HEK293T (cell line): Measurements from ENCODE around the gene B9D2.

Source experiments
- CTCF ChIA-PET: fragments of 350-600 bp; formaldehyde crosslinking; extraction: SDS; loops from one replicate; lab custom pipeline; 2021; ENCODE audit warnings: antibody characterized with exemption, inconsistent platforms; lab: Yijun Ruan, JAX
- POLR2A ChIA-PET: fragments of 350-600 bp; formaldehyde crosslinking; extraction: SDS; loops from one replicate; lab custom pipeline; 2020; ENCODE audit warnings: antibody characterized with exemption, inconsistent platforms; lab: Yijun Ruan, JAX
- DNase-seq: peaks from one replicate; pipeline ENCODE4 v3.0.0; 2012; ENCODE audit warnings: mixed read lengths; ENCODE audit errors: extremely low spot score
- ARNT ChIP-seq: fragments of 450-650 bp; IDR thresholded peaks from 2 replicates; pipeline ENCODE4 v1.6.1; 2017; ENCODE audit warnings: mild to moderate bottlenecking
- BHLHE40 ChIP-seq: fragments of 450-650 bp; IDR thresholded peaks from 2 replicates; pipeline ENCODE4 v1.6.1; 2016; ENCODE audit warnings: mild to moderate bottlenecking, moderate library complexity, borderline replicate concordance
- CTBP1 ChIP-seq: fragments of 450-650 bp; IDR thresholded peaks from 2 replicates; pipeline ENCODE4 v1.6.1; 2016; ENCODE audit warnings: borderline replicate concordance
- ELF4 ChIP-seq: fragments of 450-650 bp; IDR thresholded peaks from 2 replicates; pipeline ENCODE4 v1.6.1; 2017; ENCODE audit warnings: antibody characterized with exemption
- FOXA1 ChIP-seq: fragments of 450-650 bp; IDR thresholded peaks from 2 replicates; pipeline ENCODE4 v1.6.1; 2016; ENCODE audit warnings: mild to moderate bottlenecking
- FOXK2 ChIP-seq: fragments of 450-650 bp; IDR thresholded peaks from 2 replicates; pipeline ENCODE4 v1.6.1; 2016; ENCODE audit warnings: mild to moderate bottlenecking
- FOXM1 ChIP-seq: fragments of 450-650 bp; IDR thresholded peaks from 2 replicates; pipeline ENCODE4 v1.6.1; 2017; ENCODE audit warnings: mild to moderate bottlenecking, borderline replicate concordance
- HDGF ChIP-seq: fragments of 450-650 bp; IDR thresholded peaks from 2 replicates; pipeline ENCODE4 v1.6.1; 2017; ENCODE audit warnings: antibody characterized with exemption, borderline replicate concordance
- L3MBTL2 ChIP-seq: fragments of 450-650 bp; conservative IDR thresholded peaks from 2 replicates; pipeline ENCODE4 v1.6.1; 2016; ENCODE audit warnings: mild to moderate bottlenecking
- LEF1 ChIP-seq: fragments of 450-650 bp; IDR thresholded peaks from 2 replicates; pipeline ENCODE4 v1.6.1; 2017; ENCODE audit warnings: mild to moderate bottlenecking, borderline replicate concordance
- NFRKB ChIP-seq: fragments of 450-650 bp; IDR thresholded peaks from 2 replicates; pipeline ENCODE4 v1.6.1; 2016; ENCODE audit warnings: mild to moderate bottlenecking, moderate library complexity
- SP1 ChIP-seq: fragments of 450-650 bp; IDR thresholded peaks from 2 replicates; pipeline ENCODE4 v1.6.1; 2017
- SUZ12 ChIP-seq: fragments of 450-650 bp; IDR thresholded peaks from 2 replicates; pipeline ENCODE4 v1.6.1; 2016; ENCODE audit warnings: mild to moderate bottlenecking
- TARDBP ChIP-seq: fragments of 450-650 bp; IDR thresholded peaks from 2 replicates; pipeline ENCODE4 v1.6.1; 2016
- ZNF384 ChIP-seq: fragments of 450-650 bp; IDR thresholded peaks from 2 replicates; pipeline ENCODE4 v1.6.1; 2016
- TF ChIP-seq, protein P1 (sequence below): fragments of 450-650 bp; IDR thresholded peaks from 2 replicates; pipeline ENCODE4 v1.6.1; 2016

The B9D2 gene

DNA sequence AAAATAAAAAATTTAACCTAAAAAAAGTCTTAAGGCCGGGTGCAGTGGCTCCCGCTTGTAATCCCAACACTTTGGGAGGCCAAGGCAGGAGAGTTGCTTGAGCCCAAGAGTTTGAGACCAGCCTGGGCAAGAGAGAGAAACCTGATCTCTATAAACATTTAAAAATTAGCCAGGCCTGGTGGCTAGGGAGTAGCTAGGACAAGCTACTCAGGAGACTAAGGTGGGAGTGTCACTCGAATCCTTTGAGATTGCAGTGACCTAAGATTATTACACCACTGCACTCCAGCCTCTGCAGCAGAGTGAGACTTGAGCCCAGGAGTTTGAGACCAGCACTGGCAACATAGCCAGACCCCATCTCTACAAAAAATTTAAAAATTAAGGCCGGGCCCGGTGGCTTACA lies 52.9 kb downstream of the B9D2 start:
- POLR2A ChIA-PET, result interaction anchor here (0.6 to 2.1 kb wide), 4 partner anchors 41 to 53 kb away, joined by 3 to 5 read pairs (median 4); partner anchors contain the start of genes B9D2 and HNRNPUL1
- DNase-seq, result no peak
- CTCF ChIA-PET, result no interaction called here
- TF ChIP-seq HDGF (no peak), BHLHE40 (no peak), FOXK2 (no peak), FOXM1 (no peak), CTBP1 (no peak), L3MBTL2 (no peak), ELF4 (no peak), ZNF384 (no peak), TARDBP (no peak), SUZ12 (no peak), ARNT (no peak), SP1 (no peak)
- TF ChIP-seq, protein P1, sequence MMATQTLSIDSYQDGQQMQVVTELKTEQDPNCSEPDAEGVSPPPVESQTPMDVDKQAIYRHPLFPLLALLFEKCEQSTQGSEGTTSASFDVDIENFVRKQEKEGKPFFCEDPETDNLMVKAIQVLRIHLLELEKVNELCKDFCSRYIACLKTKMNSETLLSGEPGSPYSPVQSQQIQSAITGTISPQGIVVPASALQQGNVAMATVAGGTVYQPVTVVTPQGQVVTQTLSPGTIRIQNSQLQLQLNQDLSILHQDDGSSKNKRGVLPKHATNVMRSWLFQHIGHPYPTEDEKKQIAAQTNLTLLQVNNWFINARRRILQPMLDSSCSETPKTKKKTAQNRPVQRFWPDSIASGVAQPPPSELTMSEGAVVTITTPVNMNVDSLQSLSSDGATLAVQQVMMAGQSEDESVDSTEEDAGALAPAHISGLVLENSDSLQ, result no peak

DNA sequence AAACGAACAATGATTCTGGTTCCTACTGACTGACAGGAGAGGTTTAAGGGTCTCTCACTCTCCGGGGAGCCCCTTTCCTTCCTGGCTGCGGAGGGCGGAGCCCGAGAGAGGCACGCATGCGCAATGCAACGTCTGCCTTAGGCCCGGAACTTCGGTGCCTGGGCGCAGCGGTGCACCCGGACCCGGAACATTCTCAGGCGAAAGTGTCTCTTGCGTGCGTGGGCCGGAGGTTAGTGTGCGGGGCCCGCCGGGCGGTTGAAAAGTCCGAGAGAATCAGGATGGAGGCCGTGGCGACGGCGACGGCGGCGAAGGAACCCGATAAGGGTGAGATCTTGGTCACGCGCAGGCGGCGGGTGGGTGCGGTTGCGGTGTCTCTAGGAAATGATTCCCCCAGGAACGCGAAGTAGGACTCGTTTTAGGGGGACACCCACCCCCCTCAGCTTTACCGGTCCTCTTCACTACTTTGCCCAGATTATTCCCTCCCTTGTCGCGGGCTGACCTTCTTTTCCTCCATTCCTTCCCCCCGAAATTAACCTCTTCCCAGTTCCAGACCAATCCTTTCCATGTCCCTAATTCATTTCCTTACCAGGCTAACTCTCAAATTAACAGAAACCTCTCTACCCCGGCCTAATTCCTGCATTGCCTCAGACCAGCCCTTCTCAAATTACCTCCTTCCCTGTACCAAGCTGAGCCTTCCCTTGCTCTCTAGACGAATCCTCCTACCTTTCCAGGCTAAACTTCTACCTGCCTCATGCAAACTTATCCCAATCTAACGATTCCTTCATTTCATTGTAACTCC lies 53.7 kb downstream of the B9D2 start, which contains the start of gene CCDC97:
CCDC97 (plus strand) TSS at position 140 of the 799 bp plus-strand sequence; CDS start at position 279, 139 bp downstream.
- POLR2A ChIA-PET, result interaction anchor here (1.0 to 2.1 kb wide), 4 partner anchors 42 to 129 kb away, joined by 3 to 5 read pairs (median 4); partner anchors contain the start of genes DMAC2 and HNRNPUL1
- DNase-seq, result peak; percentile 91
- TF ChIP-seq ZNF384 (no peak), ELF4 (peak; percentile 50; the same call in 1 of the 2 replicates), ARNT (no peak), SP1 (no peak), NFRKB (no peak), HDGF (no peak), SUZ12 (no peak), TARDBP (peak; percentile 88), FOXA1 (no peak), BHLHE40 (no peak), LEF1 (no peak), L3MBTL2 (peak; percentile 34), FOXK2 (no peak), CTBP1 (peak; percentile 72; the same call in 1 of the 2 replicates), FOXM1 (peak; percentile 8; the same call in 1 of the 2 replicates)
- TF ChIP-seq, protein P1, result peak; percentile 74
- CTCF ChIA-PET, result no interaction called here

DNA sequence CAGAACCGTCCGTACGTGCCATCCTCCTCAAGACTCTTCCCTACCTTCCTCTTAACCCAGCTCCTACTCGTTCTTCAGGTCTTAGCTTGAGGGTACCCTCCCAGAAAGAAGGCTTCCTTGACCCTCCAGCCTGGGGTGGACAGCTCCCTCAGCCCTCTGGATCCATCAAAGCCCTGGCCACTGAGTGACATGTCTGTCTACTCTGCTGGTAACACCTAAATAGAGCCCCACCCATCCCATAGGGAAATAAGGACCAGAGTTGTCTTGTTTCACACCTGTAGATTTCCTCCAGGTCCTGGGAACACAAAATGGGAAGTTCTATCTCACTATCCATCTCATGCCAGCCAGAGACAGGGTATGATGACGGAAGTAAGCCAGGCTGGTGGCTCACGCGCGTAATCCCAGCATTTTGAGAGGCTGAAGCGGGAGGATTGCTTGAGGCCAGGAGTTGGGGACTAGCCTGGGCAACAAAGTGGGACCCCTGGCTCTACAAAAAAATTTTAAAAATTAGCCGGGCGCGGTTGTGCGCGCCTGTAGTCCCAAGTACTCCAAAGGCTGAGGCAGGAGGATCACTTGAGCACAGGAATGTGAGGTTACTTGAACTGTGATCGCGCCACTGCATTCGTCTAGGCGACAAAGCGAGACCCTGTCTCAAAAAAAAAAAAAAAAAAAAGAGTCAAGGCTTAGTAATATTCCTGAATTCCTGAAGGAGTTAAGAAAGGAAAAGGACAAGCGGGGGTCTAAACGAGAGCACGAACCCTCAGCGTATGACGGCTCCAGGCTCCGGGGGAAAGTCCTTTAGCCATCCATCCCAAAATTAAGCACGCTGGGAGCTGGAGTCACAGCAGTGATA lies 54.5 kb downstream of the B9D2 start:
- no peak for DNase-seq
- no peak for TF ChIP-seq FOXA1
- TF ChIP-seq NFRKB, result no peak
- no peak for TF ChIP-seq SP1
- TF ChIP-seq ZNF384, result no peak; the same call in 1 of the 2 replicates
- no peak for TF ChIP-seq ELF4
- no peak for TF ChIP-seq FOXK2
- TF ChIP-seq L3MBTL2, result no peak
- no peak for TF ChIP-seq FOXM1
- TF ChIP-seq HDGF, result no peak
- no peak for TF ChIP-seq LEF1
- TF ChIP-seq BHLHE40, result no peak
- TF ChIP-seq TARDBP, result no peak
- TF ChIP-seq CTBP1, result no peak
- TF ChIP-seq SUZ12, result no peak
- TF ChIP-seq, protein P1, result no peak
- TF ChIP-seq ARNT, result no peak
- POLR2A ChIA-PET, result interaction anchor here (1.0 to 2.1 kb wide), 4 partner anchors 43 to 130 kb away, joined by 3 to 6 read pairs (median 4); partner anchors contain the start of gene DMAC2
- CTCF ChIA-PET, result interaction anchor here (0.6 to 1.4 kb wide), 9 partner anchors 11 to 139 kb away, joined by 3 to 5 read pairs (median 4); no protein-coding TSS in a partner anchor

DNA sequence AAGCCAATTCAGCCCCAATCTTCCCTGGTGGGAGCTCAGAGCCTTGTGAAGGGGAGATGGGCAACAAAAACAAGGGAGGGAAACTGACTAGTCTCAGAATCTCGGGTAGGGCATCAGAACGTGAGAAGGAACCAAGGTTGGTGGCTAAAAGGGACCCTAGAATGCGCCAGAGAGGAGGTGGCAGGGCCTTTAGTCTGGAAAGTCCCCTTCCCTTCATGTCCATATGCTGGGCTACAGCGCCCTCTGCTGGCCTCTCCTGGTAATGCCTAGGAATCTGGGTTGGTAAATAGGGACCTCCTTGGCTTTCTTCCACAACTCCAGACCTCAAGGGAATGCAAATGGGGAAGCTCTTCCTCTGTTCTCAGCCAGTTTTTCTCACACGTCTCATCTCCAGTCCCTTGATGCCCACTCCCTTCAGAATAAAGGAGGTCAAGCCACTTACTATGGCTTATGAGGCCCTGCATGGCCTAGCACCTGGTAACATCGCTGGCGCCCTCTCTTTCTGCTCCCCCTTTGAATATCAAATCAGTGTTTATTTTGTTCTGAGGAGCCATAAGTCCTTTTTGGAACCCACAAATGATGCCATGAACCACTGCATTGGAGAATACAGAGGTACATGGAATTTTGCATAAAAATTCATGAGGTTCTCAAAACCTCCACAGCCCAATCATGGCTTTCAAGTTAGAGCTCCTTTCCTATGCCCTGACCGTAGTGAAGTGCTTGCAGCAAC lies 55.3 kb downstream of the B9D2 start:
- POLR2A ChIA-PET, result interaction anchor here (0.9 to 1.6 kb wide), 4 partner anchors 44 to 131 kb away, joined by 3 to 6 read pairs (median 4); partner anchors contain the start of genes DMAC2 and HNRNPUL1
- TF ChIP-seq ELF4 (no peak), FOXA1 (no peak), ARNT (no peak), FOXK2 (peak; percentile 53; the same call in 1 of the 2 replicates), ZNF384 (no peak), CTBP1 (no peak), SUZ12 (no peak)
- TF ChIP-seq, protein P1, result no peak
- peak; percentile 82 for DNase-seq

More for the DNA sequence above, 55.3 kb downstream of the B9D2 start:
- CTCF ChIA-PET, result interaction anchor here (0.6 to 1.4 kb wide), 12 partner anchors 10 to 255 kb away, joined by 3 to 5 read pairs (median 3); no protein-coding TSS in a partner anchor
